Right lung (tissue), 5 donors: ENCODE measurements around the gene SPDYE1. TPM values are rescaled to one million over a fixed set of nuclear protein-coding genes. Genes with fewer than 3 reads are reported as not detected.

Experiments used
- polyA plus RNA-seq, 5 donors: library from polyadenylated mRNA; unstranded; fragments of 120-200 nt; gene quantifications; one replicate each; pipeline versions ENCODE4 v1.2.1 to v1.2.3, GENCODE V29; 2013; ENCODE audit warnings: inconsistent platforms in 1 of 5, low replicate concordance in 1 of 5; ENCODE audit not compliant: insufficient read length in 5 of 5, insufficient read depth in 1 of 5

SPDYE1 gene
- polyA plus RNA-seq, 5 donors = 0.73 to 2.1 (median 1.8) TPM

Other genes starting within 250 kb of the SPDYE1 start
- gene BLVRA, start 239.2 kb upstream of the SPDYE1 start, polyA plus RNA-seq = 10 to 100 TPM; 40.5 to 49.2 (median 43.4) TPM
- gene MRPS24, start 128.4 kb upstream of the SPDYE1 start, polyA plus RNA-seq = 10 to 100 TPM; 47.9 to 88.1 (median 57.2) TPM
- gene URGCP, start 91.3 kb upstream of the SPDYE1 start, polyA plus RNA-seq = 10 to 100 TPM; 28.6 to 33.9 (median 29.0) TPM
- 10 to 100 TPM; 13.0 to 21.0 (median 15.0) TPM for gene UBE2D4, start 71.5 kb upstream of the SPDYE1 start, polyA plus RNA-seq
- gene DBNL, start 46.8 kb downstream of the SPDYE1 start, polyA plus RNA-seq = 10 to 100 TPM; 53.5 to 89.2 (median 59.3) TPM
- gene PGAM2, start 67.7 kb downstream of the SPDYE1 start, polyA plus RNA-seq = 10 to 100 TPM in 1 of 5 donors, under 1 TPM in 3, not detected in 1; 0.26 to 15.8 (median 0.61) TPM
- gene POLM, start 84.6 kb downstream of the SPDYE1 start, polyA plus RNA-seq = 10 to 100 TPM; 15.5 to 29.4 (median 26.6) TPM
- 10 to 100 TPM; 40.9 to 74.4 (median 48.2) TPM for gene AEBP1, start 106.4 kb downstream of the SPDYE1 start, polyA plus RNA-seq
- 100 to 1,000 TPM in 3 of 5 donors, 10 to 100 TPM in 2; 87.9 to 126 (median 101) TPM for gene POLD2, start 125.7 kb downstream of the SPDYE1 start, polyA plus RNA-seq
- 1 to 10 TPM in 2 of 5 donors, under 1 TPM in 3; 0.39 to 1.4 (median 0.90) TPM for gene MYL7, start 143.4 kb downstream of the SPDYE1 start, polyA plus RNA-seq
- 1 to 10 TPM; 2.2 to 3.9 (median 2.5) TPM for gene GCK, start 191.5 kb downstream of the SPDYE1 start, polyA plus RNA-seq
- gene YKT6, start 203.1 kb downstream of the SPDYE1 start, polyA plus RNA-seq = 10 to 100 TPM; 59.3 to 70.6 (median 63.4) TPM